ENCODE data around the gene DCC. TPM values are rescaled to one million over a fixed set of nuclear protein-coding genes. Genes with fewer than 3 reads are reported as not detected.

DCC gene
- total and polyA plus RNA-seq, 2 of the 8 experiments (the other 6 are each of a cell fraction or from before 2014, with no cell fraction given), result 0.14 to 1.4 TPM

GRCh38 chr18:53126210-53126609 lies 786.2 kb downstream of the DCC start (continued):
- TF ChIP-seq CHD7 (IDR thresholded peaks at IDR 0.05; ENCODE audit: insufficient replicate concordance, low read length) (no peak), KDM1A (IDR thresholded peaks at IDR 0.05; ENCODE audit: borderline replicate concordance, low read length) (no peak), ASH2L (IDR thresholded peaks at IDR 0.05; ENCODE audit: low read length) (no peak), USF2 (IDR thresholded peaks at IDR 0.05; ENCODE audit: low read length) (no peak), CEBPB (IDR thresholded peaks at IDR 0.05; ENCODE audit: low read depth, low read length) (peak; percentile 82), BCL11A (IDR thresholded peaks at IDR 0.05; ENCODE audit: low read depth in 2 of 2, low read length in 2 of 2) (no peak), POLR2AphosphoS5 (IDR thresholded peaks at IDR 0.05; ENCODE audit: low read depth, low read length) (no peak), CBX5 (IDR thresholded peaks at IDR 0.05; ENCODE audit: low read depth, low read length) (no peak), EP300 (IDR thresholded peaks at IDR 0.05; ENCODE audit: borderline replicate concordance in 1 of 2, low read depth in 2 of 2, low read length in 2 of 2) (no peak), GTF2F1 (IDR thresholded peaks at IDR 0.05; ENCODE audit: borderline replicate concordance, low read depth, low read length) (no peak)

Measured in H1 (cell line).